Gastrocnemius medialis (tissue), 4 donors: ENCODE results near the gene ABTB2. TPM values are rescaled to one million over a fixed set of nuclear protein-coding genes. Genes with fewer than 3 reads are reported as not detected.
A peak's percentile ranks its signal among the peaks of the same experiment; 100 is the strongest.

Source experiments
- ATAC-seq, 2 donors: fragments of 150-250 bp; one replicate each; pipeline ENCODE4 v1.9.1; 2016
- DNase-seq, 2 donors: peaks; one replicate each; pipeline ENCODE4 v3.0.0-alpha.2; 2019
- H3K27ac ChIP-seq, 4 donors: fragments of 200-600 bp; sonication (generic); 1 replicate in 1 of 4; 2 replicates in 3 of 4; pipeline ENCODE4 v1.5.1; 2016 to 2018; ENCODE audit warnings: mild to moderate bottlenecking in 2 of 4, moderate library complexity in 1 of 4
- H3K27me3 ChIP-seq, 3 donors: fragments of 200-600 bp; sonication (generic) in 2 of 3; 1 replicate in 1 of 3; 2 replicates in 2 of 3; pipeline versions ENCODE4 v1.5.1 to v1.6.0; 2016 to 2019; ENCODE audit warnings: mild to moderate bottlenecking in 1 of 3, moderate library complexity in 1 of 3
- H3K36me3 ChIP-seq, 2 donors: fragments of 200-600 bp; sonication (generic) in 1 of 2; one replicate each; pipeline ENCODE4 v1.5.1; 2017 to 2018
- H3K4me1 ChIP-seq, 2 donors: fragments of 200-600 bp; sonication (generic) in 1 of 2; one replicate each; pipeline ENCODE4 v1.5.1; 2016 to 2017; ENCODE audit warnings: mild to moderate bottlenecking in 2 of 2
- H3K4me3 ChIP-seq, 4 donors: fragments of 200-600 bp; sonication (generic) in 3 of 4; 1 replicate in 1 of 4; 2 replicates in 3 of 4; pipeline ENCODE4 v1.5.1; 2016 to 2019; ENCODE audit warnings: mild to moderate bottlenecking in 2 of 4
- H3K9me3 ChIP-seq, 3 donors: fragments of 200-600 bp; sonication (generic) in 2 of 3; 1 replicate in 1 of 3; 2 replicates in 2 of 3; pipeline ENCODE4 v1.5.1; 2016 to 2019
- CTCF ChIP-seq, 5 experiments: fragments of 450-650 bp in 3 of 5; fragments of 200-600 bp in 2 of 5; sonication (generic) in 2 of 5; IDR thresholded peaks in 4 of 5; conservative IDR thresholded peaks in 1 of 5; 1 replicate in 4 of 5; 2 replicates in 1 of 5; pipeline ENCODE4 v1.5.1; 2016 to 2019; ENCODE audit warnings: antibody characterized with exemption in 5 of 5, mild to moderate bottlenecking in 3 of 5, moderate library complexity in 3 of 5
- POLR2A ChIP-seq, 2 donors: fragments of 450-650 bp; IDR thresholded peaks; one replicate each; pipeline ENCODE4 v1.6.1; 2017; ENCODE audit warnings: antibody characterized with exemption in 2 of 2, mild to moderate bottlenecking in 2 of 2, moderate library complexity in 2 of 2
- in situ Hi-C, 4 donors: fragments of 200-750 bp; cut with MboI; loops; one replicate each; pipeline versions ENCODE4 v1.15.0 to v1.8.0; 2017; ENCODE audit warnings: low sequenced_read_pairs in 4 of 4
- intact Hi-C: fragments of 100-400 bp; cut with DNase I; formaldehyde crosslinking; loops from one replicate; pipeline ENCODE4 v1.15.1; 2023; ENCODE audit warnings: low total_unique reads
- total RNA-seq, 4 donors: library from RNA; depleted of rRNA; stranded (reverse); fragments of >200 nt; gene quantifications; one replicate each; pipeline versions ENCODE4 v1.1.0 to v1.2.3, GENCODE V29; 2016

Gene ABTB2
- total RNA-seq, 4 donors from 2014 or later = 8.8 to 30.7 (median 12.2) TPM

GRCh38 chr11:34341931-34342533 is 15.8 kb downstream of the ABTB2 start:
- DNase-seq (peak; percentile 35 to 64), ATAC-seq (peak in 1 of 2 donors; percentile 15)
- H3K27ac ChIP-seq = peak overlapping the region; percentile 6 to 41 (median 40)
- no peaks in the 10 kb centered on the region for H3K27me3 ChIP-seq
- no peaks in the 10 kb centered on the region for H3K9me3 ChIP-seq
- peaks cover 47 to 49% of the 10 kb centered on the region in 2 donors for H3K4me1 ChIP-seq
- H3K36me3 ChIP-seq = no peaks in the 10 kb centered on the region
- in situ Hi-C loops (no loop called here), intact Hi-C loops (loop anchor here (2.0 to 10.0 kb wide), 2 partner anchors 15 to 637 kb away; partner anchors contain the start of gene C11orf91)
- TF ChIP-seq POLR2A (IDR thresholded peaks at IDR 0.05) (no peak), CTCF (IDR thresholded peaks at IDR 0.05 in 4 of 5, conservative IDR thresholded peaks at IDR 0.05 in 1 of 5) (peak in 1 of 5 experiments; percentile 11)
- H3K4me3 ChIP-seq = no peak overlapping the region

- Histone ChIP-seq H3K27me3 (no peaks in the 10 kb centered on the region), H3K36me3 (no peaks in the 10 kb centered on the region), H3K4me1 (peaks cover 37 to 39% of the 10 kb centered on the region in 2 donors), H3K27ac (peak overlapping the region in 2 of 4 donors; percentile 39 to 40), H3K4me3 (no peak overlapping the region), H3K9me3 (no peaks in the 10 kb centered on the region)
- no peak for ATAC-seq
- TF ChIP-seq POLR2A (IDR thresholded peaks at IDR 0.05) (no peak), CTCF (IDR thresholded peaks at IDR 0.05 in 4 of 5, conservative IDR thresholded peaks at IDR 0.05 in 1 of 5) (no peak)
- intact Hi-C loops (loop anchor here (10.0 kb wide), 1 partner anchor 636 kb away; the partner anchor contains the start of gene C11orf91), in situ Hi-C loops (no loop called here)
- no peak for DNase-seq
These were observed 16.7 kb downstream of the ABTB2 start for GRCh38 chr11:34341096-34341495.

- H3K27ac ChIP-seq = no peak overlapping the region
- in situ Hi-C loops = no loop called here
- H3K4me1 ChIP-seq = peaks cover 33 to 35% of the 10 kb centered on the region in 2 donors
- H3K27me3 ChIP-seq = no peaks in the 10 kb centered on the region
- no peak overlapping the region for H3K4me3 ChIP-seq
- TF ChIP-seq POLR2A (IDR thresholded peaks at IDR 0.05) = no peak
- no peak for TF ChIP-seq CTCF (IDR thresholded peaks at IDR 0.05 in 4 of 5, conservative IDR thresholded peaks at IDR 0.05 in 1 of 5)
- intact Hi-C loops = loop anchor here (10.0 kb wide), 1 partner anchor 636 kb away; the partner anchor contains the start of gene C11orf91
- DNase-seq = no peak
- ATAC-seq = no peak
- H3K9me3 ChIP-seq = no peaks in the 10 kb centered on the region
- no peaks in the 10 kb centered on the region for H3K36me3 ChIP-seq
These were observed 17.2 kb downstream of the ABTB2 start for GRCh38 chr11:34340653-34341052.

- no peak overlapping the region for H3K4me3 ChIP-seq
- H3K27me3 ChIP-seq = no peaks in the 10 kb centered on the region
- no peaks in the 10 kb centered on the region for H3K9me3 ChIP-seq
- no peak overlapping the region for H3K27ac ChIP-seq
- ATAC-seq (no peak), DNase-seq (no peak)
- in situ Hi-C loops (no loop called here), intact Hi-C loops (loop anchor here (10.0 kb wide), 1 partner anchor 635 kb away; the partner anchor contains the start of gene C11orf91)
- peaks cover 22 to 23% of the 10 kb centered on the region in 2 donors for H3K4me1 ChIP-seq
- no peaks in the 10 kb centered on the region for H3K36me3 ChIP-seq
- TF ChIP-seq POLR2A (IDR thresholded peaks at IDR 0.05) = no peak
- TF ChIP-seq CTCF (IDR thresholded peaks at IDR 0.05 in 4 of 5, conservative IDR thresholded peaks at IDR 0.05 in 1 of 5) = no peak
These were observed 18.4 kb downstream of the ABTB2 start for GRCh38 chr11:34339149-34340064.
